Spleen (tissue), 7 donors: ENCODE data around the gene NLK.

Source experiments
- POLR2A ChIP-seq, 3 donors: fragments of 450-650 bp; IDR thresholded peaks; one replicate each; pipeline ENCODE4 v1.5.1; 2017; ENCODE audit warnings: antibody characterized with exemption in 3 of 3, mild to moderate bottlenecking in 1 of 3
- TF ChIP-seq, protein P1 (sequence below), 11 experiments: fragments of 200-600 bp in 7 of 11; fragments of 450-650 bp in 4 of 11; sonication (generic) in 4 of 11; IDR thresholded peaks in 8 of 11; conservative IDR thresholded peaks in 3 of 11; 1 replicate in 7 of 11; 2 replicates in 4 of 11; pipeline versions ENCODE4 v1.4.0 to v1.8.0; 2016 to 2021; ENCODE audit warnings: antibody characterized with exemption in 11 of 11, inconsistent platforms in 4 of 11, mild to moderate bottlenecking in 1 of 11
- donor health status: DM: no; HTN: no; CAD: no; lungs with moderate emphysema.
- donor health status: DM: no; HTN: no; CAD: no.
- donor health status: DM: no; HTN: no; CAD: no.

DNA sequence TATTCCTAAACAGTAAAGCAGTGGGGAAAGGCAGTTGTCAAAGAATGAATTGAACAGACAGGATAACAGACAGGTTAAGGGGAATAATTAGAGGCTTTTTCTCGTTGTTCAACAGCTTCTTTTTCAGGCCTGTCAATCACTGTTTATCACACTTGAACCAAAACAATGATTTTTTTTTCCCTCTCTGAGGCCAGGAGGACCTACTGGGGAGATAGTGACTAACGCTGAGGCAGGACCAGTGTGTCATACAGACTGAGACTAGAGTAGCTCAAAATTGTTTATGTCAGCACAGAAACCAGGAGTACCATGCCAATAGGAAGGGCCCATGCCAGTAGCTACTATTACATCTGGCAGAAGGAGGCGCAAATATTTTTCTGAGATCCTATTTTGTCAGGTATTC, 41.3 kb upstream of the NLK start:
- TF ChIP-seq, protein P1, sequence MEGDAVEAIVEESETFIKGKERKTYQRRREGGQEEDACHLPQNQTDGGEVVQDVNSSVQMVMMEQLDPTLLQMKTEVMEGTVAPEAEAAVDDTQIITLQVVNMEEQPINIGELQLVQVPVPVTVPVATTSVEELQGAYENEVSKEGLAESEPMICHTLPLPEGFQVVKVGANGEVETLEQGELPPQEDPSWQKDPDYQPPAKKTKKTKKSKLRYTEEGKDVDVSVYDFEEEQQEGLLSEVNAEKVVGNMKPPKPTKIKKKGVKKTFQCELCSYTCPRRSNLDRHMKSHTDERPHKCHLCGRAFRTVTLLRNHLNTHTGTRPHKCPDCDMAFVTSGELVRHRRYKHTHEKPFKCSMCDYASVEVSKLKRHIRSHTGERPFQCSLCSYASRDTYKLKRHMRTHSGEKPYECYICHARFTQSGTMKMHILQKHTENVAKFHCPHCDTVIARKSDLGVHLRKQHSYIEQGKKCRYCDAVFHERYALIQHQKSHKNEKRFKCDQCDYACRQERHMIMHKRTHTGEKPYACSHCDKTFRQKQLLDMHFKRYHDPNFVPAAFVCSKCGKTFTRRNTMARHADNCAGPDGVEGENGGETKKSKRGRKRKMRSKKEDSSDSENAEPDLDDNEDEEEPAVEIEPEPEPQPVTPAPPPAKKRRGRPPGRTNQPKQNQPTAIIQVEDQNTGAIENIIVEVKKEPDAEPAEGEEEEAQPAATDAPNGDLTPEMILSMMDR (IDR thresholded peaks at IDR 0.05 in 8 of 11, conservative IDR thresholded peaks at IDR 0.05 in 3 of 11) = no peak
- TF ChIP-seq POLR2A (IDR thresholded peaks at IDR 0.05) = no peak
